OCI-LY1 (cell line): ENCODE measurements around the gene SAA4.
A peak's percentile ranks its signal among the peaks of the same experiment; 100 is the strongest.

ENCODE experiments used
- H2AFZ ChIP-seq: fragments of 200-600 bp; sonication (generic), shearing (Covaris generic); 2 replicates; pipeline ENCODE4 v1.6.0; 2014; ENCODE audit warnings: antibody characterized with exemption, mild to moderate bottlenecking, low read length
- H3F3A ChIP-seq: fragments of 200-600 bp; sonication (generic), shearing (Covaris generic); 2 replicates; pipeline ENCODE4 v1.6.0; 2014; ENCODE audit warnings: mild to moderate bottlenecking, antibody characterized with exemption, low read length, moderate library complexity; ENCODE audit not compliant: insufficient read depth
- H3K27ac ChIP-seq: fragments of 200-600 bp; sonication (generic); 2 replicates; pipeline ENCODE4 v1.5.1; 2014; ENCODE audit warnings: low read length, mixed run types, mild to moderate bottlenecking, low read depth; ENCODE audit not compliant: poor library complexity, severe bottlenecking
- H3K27me3 ChIP-seq: fragments of 200-600 bp; sonication (generic); 2 replicates; pipeline ENCODE4 v1.6.0; 2014; ENCODE audit warnings: antibody characterized with exemption, mild to moderate bottlenecking, low read length, moderate library complexity; ENCODE audit not compliant: insufficient read depth
- H3K36me3 ChIP-seq: fragments of 200-600 bp; sonication (generic); 2 replicates; pipeline ENCODE4 v1.6.1; 2014; ENCODE audit warnings: mild to moderate bottlenecking, antibody characterized with exemption, low read length, moderate library complexity, mixed read lengths; ENCODE audit not compliant: insufficient read depth
- H3K4me1 ChIP-seq: fragments of 200-600 bp; sonication (generic); 2 replicates; pipeline ENCODE4 v1.5.1; 2014; ENCODE audit warnings: mild to moderate bottlenecking, low read length, moderate library complexity; ENCODE audit not compliant: insufficient read depth, severe bottlenecking
- H3K4me2 ChIP-seq: fragments of 200-600 bp; sonication (generic), shearing (Covaris generic); 2 replicates; pipeline ENCODE4 v1.6.1; 2014; ENCODE audit warnings: low read length
- H3K4me3 ChIP-seq: fragments of 200-600 bp; sonication (generic); 2 replicates; pipeline ENCODE4 v1.5.1; 2014; ENCODE audit warnings: low read length, low read depth, mild to moderate bottlenecking, mixed read lengths; ENCODE audit not compliant: poor library complexity, severe bottlenecking
- H3K79me2 ChIP-seq: fragments of 200-600 bp; shearing (Covaris generic); 2 replicates; pipeline ENCODE4 v1.6.1; 2016; ENCODE audit warnings: mixed run types, low read length, mixed read lengths; ENCODE audit not compliant: insufficient read depth
- H3K9ac ChIP-seq: fragments of 200-600 bp; sonication (generic), shearing (Covaris generic); 2 replicates; pipeline ENCODE4 v1.6.1; 2014; ENCODE audit warnings: mild to moderate bottlenecking, low read length, mixed read lengths
- H3K9me2 ChIP-seq: fragments of 200-600 bp; sonication (generic), shearing (Covaris generic); 2 replicates; pipeline ENCODE4 v1.6.1; 2014; ENCODE audit warnings: low read depth, mild to moderate bottlenecking, low read length, mixed read lengths
- H3K9me3 ChIP-seq: fragments of 200-600 bp; shearing (Covaris generic); 2 replicates; pipeline ENCODE4 v1.6.1; 2014; ENCODE audit warnings: low read length, mixed read lengths
- H4K20me1 ChIP-seq: fragments of 200-600 bp; sonication (generic), shearing (Covaris generic); 2 replicates; pipeline ENCODE4 v1.6.0; 2016; ENCODE audit warnings: mild to moderate bottlenecking, low read length; ENCODE audit not compliant: insufficient read depth
- CTCF ChIP-seq: fragments of 200-600 bp; sonication (generic), shearing (Covaris generic); IDR thresholded peaks from 2 replicates; pipeline ENCODE4 v1.5.1; 2017; ENCODE audit warnings: mild to moderate bottlenecking, antibody characterized with exemption, low read length, moderate library complexity, mixed read lengths
- EZH2 ChIP-seq: fragments of 200-600 bp; sonication (generic), shearing (Covaris generic); IDR thresholded peaks from 2 replicates; pipeline ENCODE4 v1.8.0; 2017; ENCODE audit warnings: borderline replicate concordance, mixed run types, mild to moderate bottlenecking, antibody characterized with exemption, low read length, moderate library complexity, mixed read lengths

SAA4 gene

GRCh38 chr11:18229501-18229900 is 7.1 kb downstream of the SAA4 start:
- H3F3A ChIP-seq, result no peaks in the 10 kb centered on the region
- TF ChIP-seq CTCF, result no peak
- TF ChIP-seq EZH2, result no peak
- H3K4me1 ChIP-seq, result peaks cover 30% of the 10 kb centered on the region
- no peaks in the 10 kb centered on the region for H3K9me3 ChIP-seq
- H2AFZ ChIP-seq, result peak overlapping the region; percentile 86; the same call in 1 of the 2 replicates
- peak overlapping the region; percentile 80 for H3K4me2 ChIP-seq
- no peaks in the 10 kb centered on the region for H4K20me1 ChIP-seq
- peak overlapping the region; percentile 51 for H3K4me3 ChIP-seq
- H3K36me3 ChIP-seq, result no peaks in the 10 kb centered on the region
- H3K79me2 ChIP-seq, result no peaks in the 10 kb centered on the region
- H3K9ac ChIP-seq, result peak overlapping the region; percentile 74
- H3K9me2 ChIP-seq, result no peaks in the 10 kb centered on the region
- no peaks in the 10 kb centered on the region for H3K27me3 ChIP-seq
- peak overlapping the region; percentile 100 for H3K27ac ChIP-seq

- no peak for TF ChIP-seq CTCF
- Histone ChIP-seq H3K9me2 (no peaks in the 10 kb centered on the region), H3K9me3 (peaks cover under 1% of the 10 kb centered on the region; the same call in 1 of the 2 replicates), H3K4me3 (no peak overlapping the region), H3K9ac (no peak overlapping the region), H3K4me2 (no peak overlapping the region), H3K79me2 (no peaks in the 10 kb centered on the region), H3F3A (no peaks in the 10 kb centered on the region), H3K27ac (no peak overlapping the region), H3K27me3 (no peaks in the 10 kb centered on the region), H2AFZ (no peak overlapping the region), H3K36me3 (no peaks in the 10 kb centered on the region), H4K20me1 (no peaks in the 10 kb centered on the region), H3K4me1 (peaks cover 30% of the 10 kb centered on the region)
Observed at GRCh38 chr11:18225913-18226312, 10.7 kb downstream of the SAA4 start.

GRCh38 chr11:18223591-18224387 is 12.8 kb downstream of the SAA4 start:
- H3K4me3 ChIP-seq, result no peak overlapping the region
- peaks cover 3% of the 10 kb centered on the region; the same call in 1 of the 2 replicates for H3K9me3 ChIP-seq
- H4K20me1 ChIP-seq, result no peaks in the 10 kb centered on the region
- H3K27me3 ChIP-seq, result no peaks in the 10 kb centered on the region
- H2AFZ ChIP-seq, result no peak overlapping the region
- H3K9me2 ChIP-seq, result no peaks in the 10 kb centered on the region
- no peak overlapping the region for H3K4me2 ChIP-seq
- H3K4me1 ChIP-seq, result peaks cover 12% of the 10 kb centered on the region
- no peak overlapping the region for H3K9ac ChIP-seq
- no peak overlapping the region for H3K27ac ChIP-seq
- H3K36me3 ChIP-seq, result no peaks in the 10 kb centered on the region
- no peak for TF ChIP-seq CTCF
- TF ChIP-seq EZH2, result no peak
- H3K79me2 ChIP-seq, result no peaks in the 10 kb centered on the region
- no peaks in the 10 kb centered on the region for H3F3A ChIP-seq
